ENCODE results near the gene CUBN.
"Not testable (repeated sequence)": the region's sequence is repeated elsewhere in the genome, so short reads cannot be mapped to it uniquely, and the experiment has no call there.

Gene CUBN

GRCh38 chr10:16867556-16867955, 262.1 kb downstream of the CUBN start:
- DNase-seq (ENCODE audit: low spot score), result peak; percentile 26

GRCh38 chr10:16866541-16867275, 262.9 kb downstream of the CUBN start:
- DNase-seq (ENCODE audit: low spot score), result no peak

- DNase-seq (ENCODE audit: low spot score), result no peak
Observed at GRCh38 chr10:16865766-16866165, 263.8 kb downstream of the CUBN start.

- no peak for DNase-seq (ENCODE audit: low spot score)
Observed at GRCh38 chr10:16863766-16864165, 265.8 kb downstream of the CUBN start.

GRCh38 chr10:16857419-16857818, 272.2 kb downstream of the CUBN start:
- DNase-seq (ENCODE audit: low spot score), result no peak

GRCh38 chr10:16856567-16856966, 273.0 kb downstream of the CUBN start:
- DNase-seq (ENCODE audit: low spot score), result peak; percentile 66

- no peak for DNase-seq (ENCODE audit: low spot score)
Observed at GRCh38 chr10:16856092-16856491, 273.5 kb downstream of the CUBN start.

- DNase-seq (ENCODE audit: low spot score), result peak; percentile 37
Observed at GRCh38 chr10:16854623-16855022, 275.0 kb downstream of the CUBN start.

- no peak for DNase-seq (ENCODE audit: low spot score)
Observed at GRCh38 chr10:16853809-16854208, 275.8 kb downstream of the CUBN start.

GRCh38 chr10:16853201-16853600, 276.4 kb downstream of the CUBN start:
- DNase-seq (ENCODE audit: low spot score), result peak; percentile 26

GRCh38 chr10:16852624-16853023, 277.0 kb downstream of the CUBN start:
- DNase-seq (ENCODE audit: low spot score), result no peak

- no peak for DNase-seq (ENCODE audit: low spot score)
Observed at GRCh38 chr10:16848562-16849154, 281.0 kb downstream of the CUBN start.

- no peak for DNase-seq (ENCODE audit: low spot score)
Observed at GRCh38 chr10:16847644-16848043, 282.0 kb downstream of the CUBN start.

- no peak for DNase-seq (ENCODE audit: low spot score)
Observed at GRCh38 chr10:16845248-16845647, 284.4 kb downstream of the CUBN start.

- peak; percentile 26 for DNase-seq (ENCODE audit: low spot score)
Observed at GRCh38 chr10:16843252-16843870, 286.2 kb downstream of the CUBN start.

- DNase-seq (ENCODE audit: low spot score), result no peak
Observed at GRCh38 chr10:16835228-16835627, 294.4 kb downstream of the CUBN start.

GRCh38 chr10:16832351-16833080, 297.1 kb downstream of the CUBN start:
- peak; percentile 77 for DNase-seq (ENCODE audit: low spot score)

- peak; percentile 36 for DNase-seq (ENCODE audit: low spot score)
Observed at GRCh38 chr10:16828701-16829175, 300.9 kb downstream of the CUBN start.

GRCh38 chr10:16828114-16828568, 301.5 kb downstream of the CUBN start:
- DNase-seq (ENCODE audit: low spot score), result no peak

GRCh38 chr10:16827474-16827873, 302.1 kb downstream of the CUBN start:
- DNase-seq (ENCODE audit: low spot score), result not testable (repeated sequence)

GRCh38 chr10:16822726-16823360, 306.8 kb downstream of the CUBN start:
- DNase-seq (ENCODE audit: low spot score), result no peak

- no peak for DNase-seq (ENCODE audit: low spot score)
Observed at GRCh38 chr10:16822027-16822426, 307.6 kb downstream of the CUBN start.

All from hepatic stellate cell (primary cell).